Measurements from ENCODE around the gene SLC29A1. TPM values are rescaled to one million over a fixed set of nuclear protein-coding genes. Genes with fewer than 3 reads are reported as not detected.

SLC29A1 gene
- total RNA-seq, 4 donors from 2014 or later, result 51.4 to 83.1 (median 63.8) TPM

- 63 to 64% methylated on average over 12 of the region's 12 CpGs for WGBS, 2 donors
- Histone ChIP-seq H3K9me3 (no peaks in the 10 kb centered on the region), H3K36me3 (peaks cover 0 to 18% (median 0%) of the 10 kb centered on the region in 3 donors), H3K4me1 (peaks cover 0 to 34% (median 18%) of the 10 kb centered on the region in 4 donors), H3K4me3 (peak overlapping the region; percentile 73 to 95 (median 84)), H3K27me3 (no peaks in the 10 kb centered on the region), H3K27ac (peak overlapping the region; percentile 95 to 100 (median 98))
- DNase-seq (ENCODE audit: low spot score in 2 of 2), result no peak
- TF ChIP-seq EP300 (IDR thresholded peaks at IDR 0.05) (no peak), CTCF (IDR thresholded peaks at IDR 0.05) (no peak)
Observed at GRCh38 chr6:44245391-44245911, 22.1 kb downstream of the SLC29A1 start.

GRCh38 chr6:44245912-44246662 lies 22.7 kb downstream of the SLC29A1 start:
- Histone ChIP-seq H3K9me3 (no peaks in the 10 kb centered on the region), H3K4me3 (peak overlapping the region; percentile 73 to 95 (median 84)), H3K27me3 (no peaks in the 10 kb centered on the region), H3K4me1 (peaks cover 0 to 40% (median 18%) of the 10 kb centered on the region in 4 donors), H3K36me3 (peaks cover 0 to 25% (median 3%) of the 10 kb centered on the region in 3 donors), H3K27ac (peak overlapping the region; percentile 95 to 100 (median 98))
- WGBS, 2 donors, result 0 to 1% methylated on average over 23 to 27 of the region's 62 CpGs
- DNase-seq (ENCODE audit: low spot score in 2 of 2), result peak; percentile 75 to 81
- TF ChIP-seq EP300 (IDR thresholded peaks at IDR 0.05), result peak; percentile 85 to 92
- peak in 4 of 5 experiments; percentile 6 to 49 (median 26) for TF ChIP-seq CTCF (IDR thresholded peaks at IDR 0.05)
- TF ChIP-seq POLR2A (IDR thresholded peaks at IDR 0.05), result peak in 1 of 2 donors; percentile 86

- TF ChIP-seq POLR2A (IDR thresholded peaks at IDR 0.05) (peak; percentile 97 to 98), EP300 (IDR thresholded peaks at IDR 0.05) (peak; percentile 26 to 100), CTCF (IDR thresholded peaks at IDR 0.05) (no peak)
Observed at GRCh38 chr6:44246663-44247337, 23.4 kb downstream of the SLC29A1 start, which contains the start of gene HSP90AB1. HSP90AB1 (plus strand) TSS chr6:44247101; CDS start chr6:44248630, 1,529 bp downstream.

GRCh38 chr6:44247338-44248302 lies 24.2 kb downstream of the SLC29A1 start:
- 0% methylated on average over 44 to 46 of the region's 52 CpGs for WGBS, 2 donors
- peaks cover 6 to 40% (median 13%) of the 10 kb centered on the region in 3 donors for H3K36me3 ChIP-seq
- TF ChIP-seq EP300 (IDR thresholded peaks at IDR 0.05), result peak; percentile 78 to 96
- TF ChIP-seq POLR2A (IDR thresholded peaks at IDR 0.05), result peak in 1 of 2 donors; percentile 12
- TF ChIP-seq CTCF (IDR thresholded peaks at IDR 0.05), result no peak
- peak overlapping the region; percentile 73 to 95 (median 84) for H3K4me3 ChIP-seq
- H3K27ac ChIP-seq, result peak overlapping the region; percentile 95 to 100 (median 98)
- DNase-seq (ENCODE audit: low spot score in 2 of 2), result peak; percentile 64 to 75
- H3K4me1 ChIP-seq, result peaks cover 0 to 47% (median 18%) of the 10 kb centered on the region in 4 donors
- no peaks in the 10 kb centered on the region for H3K27me3 ChIP-seq
- H3K9me3 ChIP-seq, result no peaks in the 10 kb centered on the region

More at GRCh38 chr6:44246663-44247337, 23.4 kb downstream of the SLC29A1 start, which contains the start of gene HSP90AB1:
- DNase-seq (ENCODE audit: low spot score in 2 of 2), result peak; percentile 92 to 96
- peaks cover 5 to 32% (median 6%) of the 10 kb centered on the region in 3 donors for H3K36me3 ChIP-seq
- peak within 1 kb of the TSS; percentile 95 to 100 (median 98) for H3K27ac ChIP-seq
- no peaks in the 10 kb centered on the region for H3K9me3 ChIP-seq
- WGBS, 2 donors, result 0% methylated on average over 30 to 34 of the region's 34 CpGs
- H3K27me3 ChIP-seq, result no peaks in the 10 kb centered on the region
- H3K4me3 ChIP-seq, result peak within 1 kb of the TSS; percentile 73 to 95 (median 84)
- peaks cover 0 to 42% (median 18%) of the 10 kb centered on the region in 4 donors for H3K4me1 ChIP-seq
